Measurements from ENCODE around the gene ABTB2.

The ABTB2 gene

DNA sequence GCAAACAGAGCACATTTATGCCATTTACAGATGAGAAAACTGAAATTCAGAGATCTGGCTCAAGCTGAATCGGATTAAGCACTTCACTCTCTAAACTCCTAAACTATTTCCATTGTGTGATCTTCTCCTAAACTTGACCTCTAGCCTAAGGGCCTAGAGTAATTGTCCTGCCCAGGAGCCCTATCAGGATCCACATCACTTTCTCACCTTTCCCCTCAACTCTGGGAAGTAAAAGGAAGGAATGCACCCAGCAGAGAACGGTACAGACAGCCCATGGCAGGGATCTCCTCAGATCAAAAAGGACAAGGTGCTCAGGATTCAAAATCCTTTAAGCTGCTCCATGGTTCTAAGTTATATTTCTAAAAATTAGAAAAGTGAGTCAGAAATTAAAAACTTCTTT lies 102.7 kb downstream of the ABTB2 start:
- DNase-seq (ENCODE audit: low read depth in 1 of 2, low spot score in 1 of 2): no peak
- no peak overlapping the region for H3K27ac ChIP-seq (replicated peaks)
- H3K27me3 ChIP-seq (ENCODE audit: insufficient read depth, poor library complexity, severe bottlenecking): no peaks in the 10 kb centered on the region
- TF ChIP-seq SPI1 (IDR thresholded peaks at IDR 0.05; ENCODE audit: borderline replicate concordance, low read depth): no peak
- TF ChIP-seq, protein P1, sequence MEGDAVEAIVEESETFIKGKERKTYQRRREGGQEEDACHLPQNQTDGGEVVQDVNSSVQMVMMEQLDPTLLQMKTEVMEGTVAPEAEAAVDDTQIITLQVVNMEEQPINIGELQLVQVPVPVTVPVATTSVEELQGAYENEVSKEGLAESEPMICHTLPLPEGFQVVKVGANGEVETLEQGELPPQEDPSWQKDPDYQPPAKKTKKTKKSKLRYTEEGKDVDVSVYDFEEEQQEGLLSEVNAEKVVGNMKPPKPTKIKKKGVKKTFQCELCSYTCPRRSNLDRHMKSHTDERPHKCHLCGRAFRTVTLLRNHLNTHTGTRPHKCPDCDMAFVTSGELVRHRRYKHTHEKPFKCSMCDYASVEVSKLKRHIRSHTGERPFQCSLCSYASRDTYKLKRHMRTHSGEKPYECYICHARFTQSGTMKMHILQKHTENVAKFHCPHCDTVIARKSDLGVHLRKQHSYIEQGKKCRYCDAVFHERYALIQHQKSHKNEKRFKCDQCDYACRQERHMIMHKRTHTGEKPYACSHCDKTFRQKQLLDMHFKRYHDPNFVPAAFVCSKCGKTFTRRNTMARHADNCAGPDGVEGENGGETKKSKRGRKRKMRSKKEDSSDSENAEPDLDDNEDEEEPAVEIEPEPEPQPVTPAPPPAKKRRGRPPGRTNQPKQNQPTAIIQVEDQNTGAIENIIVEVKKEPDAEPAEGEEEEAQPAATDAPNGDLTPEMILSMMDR (IDR thresholded peaks at IDR 0.05; ENCODE audit: insufficient read depth, low read length): no peak
- TF ChIP-seq POLR2AphosphoS5 (IDR thresholded peaks at IDR 0.05; ENCODE audit: low read depth): no peak
- no peak for TF ChIP-seq GABPA (IDR thresholded peaks at IDR 0.05; ENCODE audit: low read depth)
- TF ChIP-seq, protein P2, sequence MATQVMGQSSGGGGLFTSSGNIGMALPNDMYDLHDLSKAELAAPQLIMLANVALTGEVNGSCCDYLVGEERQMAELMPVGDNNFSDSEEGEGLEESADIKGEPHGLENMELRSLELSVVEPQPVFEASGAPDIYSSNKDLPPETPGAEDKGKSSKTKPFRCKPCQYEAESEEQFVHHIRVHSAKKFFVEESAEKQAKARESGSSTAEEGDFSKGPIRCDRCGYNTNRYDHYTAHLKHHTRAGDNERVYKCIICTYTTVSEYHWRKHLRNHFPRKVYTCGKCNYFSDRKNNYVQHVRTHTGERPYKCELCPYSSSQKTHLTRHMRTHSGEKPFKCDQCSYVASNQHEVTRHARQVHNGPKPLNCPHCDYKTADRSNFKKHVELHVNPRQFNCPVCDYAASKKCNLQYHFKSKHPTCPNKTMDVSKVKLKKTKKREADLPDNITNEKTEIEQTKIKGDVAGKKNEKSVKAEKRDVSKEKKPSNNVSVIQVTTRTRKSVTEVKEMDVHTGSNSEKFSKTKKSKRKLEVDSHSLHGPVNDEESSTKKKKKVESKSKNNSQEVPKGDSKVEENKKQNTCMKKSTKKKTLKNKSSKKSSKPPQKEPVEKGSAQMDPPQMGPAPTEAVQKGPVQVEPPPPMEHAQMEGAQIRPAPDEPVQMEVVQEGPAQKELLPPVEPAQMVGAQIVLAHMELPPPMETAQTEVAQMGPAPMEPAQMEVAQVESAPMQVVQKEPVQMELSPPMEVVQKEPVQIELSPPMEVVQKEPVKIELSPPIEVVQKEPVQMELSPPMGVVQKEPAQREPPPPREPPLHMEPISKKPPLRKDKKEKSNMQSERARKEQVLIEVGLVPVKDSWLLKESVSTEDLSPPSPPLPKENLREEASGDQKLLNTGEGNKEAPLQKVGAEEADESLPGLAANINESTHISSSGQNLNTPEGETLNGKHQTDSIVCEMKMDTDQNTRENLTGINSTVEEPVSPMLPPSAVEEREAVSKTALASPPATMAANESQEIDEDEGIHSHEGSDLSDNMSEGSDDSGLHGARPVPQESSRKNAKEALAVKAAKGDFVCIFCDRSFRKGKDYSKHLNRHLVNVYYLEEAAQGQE (IDR thresholded peaks at IDR 0.05; ENCODE audit: insufficient replicate concordance, low read depth): no peak
- no peak overlapping the region for H3K4me3 ChIP-seq (replicated peaks; ENCODE audit: insufficient read depth, low read length)

DNA sequence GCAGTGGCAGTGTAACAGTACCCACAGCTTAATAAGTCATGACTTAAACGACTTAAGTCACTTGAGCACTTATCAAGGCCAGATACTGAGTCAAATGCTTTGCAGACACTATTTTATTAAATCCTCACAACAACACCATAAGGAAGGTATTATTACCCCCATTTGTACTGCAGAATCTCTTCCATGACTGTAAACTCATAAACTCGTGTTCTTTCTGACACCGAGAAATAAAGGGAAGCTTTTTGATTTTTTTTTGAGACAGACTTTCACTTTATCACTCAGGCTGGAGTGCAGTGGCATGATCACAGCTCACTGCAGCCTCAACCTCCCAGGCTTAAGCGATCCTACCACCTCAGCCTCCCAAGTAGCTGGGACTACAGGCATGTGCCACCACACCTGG lies 103.8 kb downstream of the ABTB2 start:
- H3K27me3 ChIP-seq (ENCODE audit: insufficient read depth, poor library complexity, severe bottlenecking): no peaks in the 10 kb centered on the region
- TF ChIP-seq POLR2AphosphoS5 (IDR thresholded peaks at IDR 0.05; ENCODE audit: low read depth) (no peak), SPI1 (IDR thresholded peaks at IDR 0.05; ENCODE audit: borderline replicate concordance, low read depth) (no peak), GABPA (IDR thresholded peaks at IDR 0.05; ENCODE audit: low read depth) (no peak)
- TF ChIP-seq, protein P2 (IDR thresholded peaks at IDR 0.05; ENCODE audit: insufficient replicate concordance, low read depth): no peak
- TF ChIP-seq, protein P1 (IDR thresholded peaks at IDR 0.05; ENCODE audit: insufficient read depth, low read length): no peak
- no peak overlapping the region for H3K27ac ChIP-seq (replicated peaks)
- H3K4me3 ChIP-seq (replicated peaks; ENCODE audit: insufficient read depth, low read length): no peak overlapping the region
- no peak for DNase-seq (ENCODE audit: low read depth in 1 of 2, low spot score in 1 of 2)

DNA sequence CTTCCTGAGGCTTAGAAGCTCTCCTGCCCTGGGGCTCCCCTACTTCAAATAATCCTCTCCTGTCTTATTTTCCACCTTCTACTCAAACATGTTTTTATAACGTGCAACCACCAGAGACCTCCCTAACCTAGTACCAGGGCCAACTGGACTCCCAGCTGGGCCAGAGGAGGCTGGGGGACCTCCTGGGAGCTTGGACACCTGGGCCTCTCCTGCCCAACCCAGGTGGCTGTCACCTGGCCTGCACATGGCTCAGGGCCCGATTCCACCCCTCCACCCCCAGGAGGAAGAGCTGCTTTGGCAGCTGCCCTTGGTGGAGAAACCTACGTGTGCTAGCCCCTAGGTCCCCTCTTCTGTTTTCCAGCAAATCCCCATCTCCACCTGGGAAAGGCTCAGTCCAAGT lies 105.2 kb downstream of the ABTB2 start:
- TF ChIP-seq, protein P1 (IDR thresholded peaks at IDR 0.05; ENCODE audit: insufficient read depth, low read length): no peak
- TF ChIP-seq, protein P2 (IDR thresholded peaks at IDR 0.05; ENCODE audit: insufficient replicate concordance, low read depth): no peak
- TF ChIP-seq GABPA (IDR thresholded peaks at IDR 0.05; ENCODE audit: low read depth) (no peak), SPI1 (IDR thresholded peaks at IDR 0.05; ENCODE audit: borderline replicate concordance, low read depth) (no peak), POLR2AphosphoS5 (IDR thresholded peaks at IDR 0.05; ENCODE audit: low read depth) (no peak)
- no peak for DNase-seq (ENCODE audit: low read depth in 1 of 2, low spot score in 1 of 2)
- H3K27me3 ChIP-seq (ENCODE audit: insufficient read depth, poor library complexity, severe bottlenecking): no peaks in the 10 kb centered on the region
- H3K27ac ChIP-seq (replicated peaks): no peak overlapping the region
- H3K4me3 ChIP-seq (replicated peaks; ENCODE audit: insufficient read depth, low read length): no peak overlapping the region
